Measurements from ENCODE around the gene IGSF23. TPM values are rescaled to one million over a fixed set of nuclear protein-coding genes. Genes with fewer than 3 reads are reported as not detected.
"Not testable (repeated sequence)": the region's sequence is repeated elsewhere in the genome, so short reads cannot be mapped to it uniquely, and the experiment has no call there.

The IGSF23 gene
- total RNA-seq, 3 donors from 2014 or later, result not detected

DNA sequence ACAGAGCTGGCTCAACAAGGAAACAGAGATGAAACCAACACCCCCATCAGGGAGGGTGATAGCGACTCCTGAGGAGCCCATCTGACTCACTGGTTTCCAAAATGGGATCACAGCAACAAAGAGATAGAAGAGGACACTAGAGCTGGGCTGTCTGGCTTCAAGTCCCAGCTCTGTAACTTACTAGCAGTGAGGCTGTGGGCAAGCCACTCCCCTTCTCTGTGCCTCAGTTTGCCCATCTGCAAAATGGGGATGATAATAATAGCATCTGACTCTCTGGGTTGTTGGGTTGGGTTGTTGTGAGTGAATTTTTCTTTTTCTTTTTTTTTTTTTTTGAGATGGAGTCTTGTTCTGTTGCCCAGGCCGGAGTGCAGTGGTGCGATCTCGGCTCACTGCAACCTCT is 14.3 kb downstream of the IGSF23 start:
- no peak for DNase-seq (ENCODE audit: low spot score in 2 of 2)
- intact Hi-C loops (cut with DNase I; ENCODE audit: low total_unique reads), result no loop called here
- Histone ChIP-seq H3K27ac (no peak overlapping the region), H3K27me3 (no peaks in the 10 kb centered on the region), H3K9me3 (no peaks in the 10 kb centered on the region), H3K4me3 (no peak overlapping the region), H3K36me3 (no peaks in the 10 kb centered on the region), H3K4me1 (no peaks in the 10 kb centered on the region)
- TF ChIP-seq CTCF (IDR thresholded peaks at IDR 0.05) (no peak), POLR2A (IDR thresholded peaks at IDR 0.05) (no peak), POLR2AphosphoS5 (IDR thresholded peaks at IDR 0.05) (no peak)

GRCh38 chr19:44628793-44629192 is 15.4 kb downstream of the IGSF23 start:
- H3K9me3 ChIP-seq, result no peaks in the 10 kb centered on the region
- H3K4me1 ChIP-seq, result no peaks in the 10 kb centered on the region
- intact Hi-C loops (cut with DNase I; ENCODE audit: low total_unique reads), result no loop called here
- no peaks in the 10 kb centered on the region for H3K27me3 ChIP-seq
- H3K4me3 ChIP-seq, result no peak overlapping the region
- TF ChIP-seq CTCF (IDR thresholded peaks at IDR 0.05), result no peak
- TF ChIP-seq POLR2A (IDR thresholded peaks at IDR 0.05), result no peak
- TF ChIP-seq POLR2AphosphoS5 (IDR thresholded peaks at IDR 0.05), result no peak
- no peaks in the 10 kb centered on the region for H3K36me3 ChIP-seq
- H3K27ac ChIP-seq, result no peak overlapping the region
- no peak for DNase-seq (ENCODE audit: low spot score in 2 of 2)

- H3K27ac ChIP-seq; intact Hi-C loops (cut with DNase I; ENCODE audit: low total_unique reads): not testable (repeated sequence)
Observed at GRCh38 chr19:44631611-44632010, 18.2 kb downstream of the IGSF23 start.

GRCh38 chr19:44634058-44634457 is 20.7 kb downstream of the IGSF23 start:
- H3K36me3 ChIP-seq; H3K27me3 ChIP-seq; H3K27ac ChIP-seq; DNase-seq (ENCODE audit: low spot score in 2 of 2); H3K9me3 ChIP-seq; H3K4me1 ChIP-seq; H3K4me3 ChIP-seq; intact Hi-C loops (cut with DNase I; ENCODE audit: low total_unique reads): not testable (repeated sequence)

More at GRCh38 chr19:44631611-44632010, 18.2 kb downstream of the IGSF23 start:
- not testable (repeated sequence) for H3K27me3 ChIP-seq; H3K9me3 ChIP-seq; DNase-seq (ENCODE audit: low spot score in 2 of 2); H3K4me3 ChIP-seq; H3K4me1 ChIP-seq; H3K36me3 ChIP-seq

DNA sequence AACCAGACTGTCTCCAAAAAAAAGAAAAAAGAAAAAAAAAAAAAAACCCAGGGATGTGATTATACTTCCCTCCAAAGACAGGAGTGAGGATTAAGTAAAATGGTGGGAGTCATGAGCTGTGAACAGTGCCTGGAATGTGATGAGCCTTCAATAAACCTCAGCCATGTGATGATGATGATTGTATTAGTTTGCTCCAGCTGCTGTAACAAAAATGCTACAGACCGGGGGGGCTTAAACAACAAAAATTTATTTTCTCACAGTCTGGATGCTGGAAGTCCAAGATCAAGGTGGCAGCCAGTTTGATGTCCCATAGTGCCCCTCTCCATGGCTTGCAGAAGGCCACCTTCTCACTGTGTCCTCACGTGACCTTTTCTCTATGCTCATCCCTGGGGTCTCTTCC is 21.4 kb downstream of the IGSF23 start:
- Histone ChIP-seq H3K9me3 (no peaks in the 10 kb centered on the region), H3K4me3 (no peak overlapping the region), H3K27ac (no peak overlapping the region), H3K36me3 (no peaks in the 10 kb centered on the region), H3K27me3 (no peaks in the 10 kb centered on the region), H3K4me1 (no peaks in the 10 kb centered on the region)
- intact Hi-C loops (cut with DNase I; ENCODE audit: low total_unique reads), result no loop called here
- TF ChIP-seq CTCF (IDR thresholded peaks at IDR 0.05), result no peak
- TF ChIP-seq POLR2AphosphoS5 (IDR thresholded peaks at IDR 0.05), result no peak
- no peak for TF ChIP-seq POLR2A (IDR thresholded peaks at IDR 0.05)
- DNase-seq (ENCODE audit: low spot score in 2 of 2), result no peak

GRCh38 chr19:44635581-44636438 is 22.4 kb downstream of the IGSF23 start:
- no peaks in the 10 kb centered on the region for H3K27me3 ChIP-seq
- no peak overlapping the region for H3K27ac ChIP-seq
- H3K9me3 ChIP-seq, result no peaks in the 10 kb centered on the region
- H3K4me3 ChIP-seq, result no peak overlapping the region
- no peaks in the 10 kb centered on the region for H3K36me3 ChIP-seq
- no peaks in the 10 kb centered on the region for H3K4me1 ChIP-seq
- TF ChIP-seq POLR2AphosphoS5 (IDR thresholded peaks at IDR 0.05) (no peak), POLR2A (IDR thresholded peaks at IDR 0.05) (no peak), CTCF (IDR thresholded peaks at IDR 0.05) (no peak)
- intact Hi-C loops (cut with DNase I; ENCODE audit: low total_unique reads), result no loop called here
- DNase-seq (ENCODE audit: low spot score in 2 of 2), result no peak
